Measurements from ENCODE around the gene ECSIT.
"Not testable (repeated sequence)": the region's sequence is repeated elsewhere in the genome, so short reads cannot be mapped to it uniquely, and the experiment has no call there.

ECSIT gene

DNA sequence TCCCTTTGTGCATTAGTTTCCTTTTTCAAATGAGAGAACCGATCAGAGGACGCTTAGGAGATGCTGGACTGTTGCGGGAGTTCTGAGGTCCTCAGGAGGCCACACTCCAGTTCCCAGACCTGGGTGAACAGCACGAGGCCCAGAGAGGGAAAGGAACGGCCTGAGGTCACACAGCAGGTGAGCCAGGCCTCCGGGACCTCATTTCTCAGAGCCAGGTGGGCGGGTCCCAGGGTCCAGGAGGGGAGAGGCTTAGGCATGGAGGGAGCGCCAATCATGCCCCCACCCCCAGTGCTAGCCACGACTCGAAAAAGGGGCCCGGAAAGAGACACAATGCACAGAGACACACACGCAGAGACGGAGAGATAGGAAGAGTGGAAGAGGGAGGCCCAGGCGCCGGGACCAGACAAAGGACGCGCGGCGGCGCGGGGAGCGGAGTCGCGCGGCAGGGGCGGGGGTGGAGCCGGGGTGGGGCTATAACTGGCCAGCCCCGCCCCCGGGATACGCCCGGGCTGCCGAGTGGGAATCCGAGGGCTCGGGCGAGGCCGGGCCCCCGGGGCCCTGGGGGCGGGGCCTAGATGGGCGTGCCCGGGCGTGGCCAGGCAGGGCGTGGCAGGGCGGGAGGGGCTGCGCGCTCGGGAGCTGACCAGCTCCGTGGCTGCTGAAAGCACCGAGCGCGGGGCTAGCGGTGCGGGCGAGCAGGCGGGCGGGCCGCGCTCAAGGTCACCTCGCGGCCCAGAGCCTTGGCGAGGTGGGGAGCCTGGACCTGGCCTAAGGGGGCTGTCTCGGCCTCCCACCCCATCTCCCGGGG is 49.6 kb downstream of the ECSIT start:
- in situ Hi-C loops (cut with HindIII; ENCODE audit: low pct_ligation_motif_present, low sequenced_read_pairs) = no loop called here
- TF ChIP-seq, protein P1, sequence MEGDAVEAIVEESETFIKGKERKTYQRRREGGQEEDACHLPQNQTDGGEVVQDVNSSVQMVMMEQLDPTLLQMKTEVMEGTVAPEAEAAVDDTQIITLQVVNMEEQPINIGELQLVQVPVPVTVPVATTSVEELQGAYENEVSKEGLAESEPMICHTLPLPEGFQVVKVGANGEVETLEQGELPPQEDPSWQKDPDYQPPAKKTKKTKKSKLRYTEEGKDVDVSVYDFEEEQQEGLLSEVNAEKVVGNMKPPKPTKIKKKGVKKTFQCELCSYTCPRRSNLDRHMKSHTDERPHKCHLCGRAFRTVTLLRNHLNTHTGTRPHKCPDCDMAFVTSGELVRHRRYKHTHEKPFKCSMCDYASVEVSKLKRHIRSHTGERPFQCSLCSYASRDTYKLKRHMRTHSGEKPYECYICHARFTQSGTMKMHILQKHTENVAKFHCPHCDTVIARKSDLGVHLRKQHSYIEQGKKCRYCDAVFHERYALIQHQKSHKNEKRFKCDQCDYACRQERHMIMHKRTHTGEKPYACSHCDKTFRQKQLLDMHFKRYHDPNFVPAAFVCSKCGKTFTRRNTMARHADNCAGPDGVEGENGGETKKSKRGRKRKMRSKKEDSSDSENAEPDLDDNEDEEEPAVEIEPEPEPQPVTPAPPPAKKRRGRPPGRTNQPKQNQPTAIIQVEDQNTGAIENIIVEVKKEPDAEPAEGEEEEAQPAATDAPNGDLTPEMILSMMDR (IDR thresholded peaks at IDR 0.05; ENCODE audit: low read depth, low read length, missing control alignments) = no peak
- no peaks in the 10 kb centered on the region for H3K36me3 ChIP-seq (replicated peaks)
- no peak overlapping the region for H3K4me3 ChIP-seq (ENCODE audit: low read depth, low read length)
- H3K27ac ChIP-seq = no peak overlapping the region
- no peak for DNase-seq
- peaks cover 28% of the 10 kb centered on the region for H3K27me3 ChIP-seq (replicated peaks)

DNA sequence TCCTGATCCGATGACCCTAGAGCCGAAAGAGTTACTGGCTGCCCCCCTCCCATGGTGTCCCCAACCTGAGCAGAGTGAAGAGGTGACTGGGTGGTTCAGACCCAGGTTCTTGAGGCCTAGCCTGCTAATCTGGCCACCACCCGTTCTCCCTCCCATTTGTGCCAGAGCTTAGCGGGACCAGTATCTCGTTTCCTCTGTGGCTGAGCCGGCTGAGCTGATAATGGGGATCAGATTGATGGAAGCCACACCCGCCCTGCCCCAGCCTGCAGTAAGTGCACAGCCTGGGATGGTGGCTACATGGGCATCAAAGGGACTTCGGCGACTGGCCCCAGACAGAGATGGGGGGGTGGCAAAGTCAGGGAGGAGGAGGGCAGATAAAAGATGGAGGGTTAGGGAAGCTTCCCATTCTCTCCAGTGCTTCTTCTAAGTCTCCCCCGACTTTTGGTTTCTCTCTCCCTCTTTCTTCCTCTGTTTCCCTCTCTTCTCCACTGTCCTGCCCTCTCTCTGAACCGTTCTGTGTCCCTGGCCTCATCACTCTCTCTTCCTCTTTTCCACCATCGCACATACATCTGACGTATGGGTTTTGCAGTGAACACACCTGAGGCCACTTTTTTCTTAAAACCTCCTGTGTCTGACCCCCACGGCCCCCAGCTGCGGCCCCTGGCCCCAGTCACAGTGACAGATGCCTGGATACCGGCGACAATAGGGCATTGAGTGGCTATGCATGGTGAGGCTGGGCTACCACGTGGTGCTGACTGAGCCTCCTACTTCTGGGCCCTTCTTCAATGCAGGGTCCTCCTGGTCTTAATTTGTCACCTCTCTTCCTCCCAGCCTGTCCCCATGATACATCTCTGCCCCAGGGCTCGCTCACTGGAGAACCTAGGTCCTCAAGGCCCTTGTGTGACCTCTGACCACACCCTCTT is 50.5 kb downstream of the ECSIT start:
- Histone ChIP-seq H3K4me3 (ENCODE audit: low read depth, low read length) (no peak overlapping the region), H3K27me3 (replicated peaks) (peaks cover 28% of the 10 kb centered on the region), H3K36me3 (replicated peaks) (no peaks in the 10 kb centered on the region), H3K27ac (no peak overlapping the region)
- no peak for DNase-seq
- TF ChIP-seq, protein P1 (IDR thresholded peaks at IDR 0.05; ENCODE audit: low read depth, low read length, missing control alignments) = no peak
- in situ Hi-C loops (cut with HindIII; ENCODE audit: low pct_ligation_motif_present, low sequenced_read_pairs) = no loop called here

DNA sequence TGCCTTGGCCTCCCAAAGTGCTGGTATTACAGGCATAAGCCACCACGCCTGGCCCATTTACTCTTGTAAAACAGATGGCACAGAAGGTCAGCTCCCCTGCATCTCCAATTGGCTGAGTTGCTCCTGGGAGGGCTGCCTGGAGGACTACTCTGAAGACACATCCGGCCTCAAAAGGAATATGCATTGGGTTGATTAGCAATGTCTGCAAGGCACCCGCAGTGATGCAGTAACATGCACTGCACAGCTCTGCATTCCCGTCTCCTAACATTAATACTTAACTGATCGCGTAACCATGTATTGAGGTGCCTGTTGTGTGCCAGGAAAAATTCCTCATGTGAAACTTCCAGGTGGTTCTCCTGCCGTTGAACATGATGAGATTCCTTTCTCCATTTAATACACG is 53.1 kb downstream of the ECSIT start:
- in situ Hi-C loops (cut with HindIII; ENCODE audit: low pct_ligation_motif_present, low sequenced_read_pairs) = no loop called here
- H3K36me3 ChIP-seq (replicated peaks) = no peaks in the 10 kb centered on the region
- no peak overlapping the region for H3K27ac ChIP-seq

DNA sequence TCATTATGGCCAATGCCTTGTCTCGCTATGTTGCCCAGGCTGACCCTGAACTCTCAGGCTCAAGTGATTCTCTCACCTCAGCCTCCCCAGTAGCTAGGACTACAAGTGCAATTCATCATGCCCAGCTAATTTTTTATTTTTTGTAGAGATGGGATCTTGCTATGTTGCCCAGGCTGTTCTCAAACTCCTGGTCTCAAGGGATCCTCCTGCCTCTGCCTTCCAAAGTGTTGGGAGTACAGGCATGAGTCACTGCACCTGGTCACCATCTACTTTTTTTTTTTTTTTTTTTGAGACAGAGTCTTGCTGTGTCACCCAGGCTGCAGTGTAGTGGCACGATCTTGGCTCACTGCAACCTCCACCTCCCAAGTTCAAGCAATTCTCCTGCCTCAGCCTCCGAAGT is 53.6 kb downstream of the ECSIT start:
- peaks cover 14% of the 10 kb centered on the region for H3K27me3 ChIP-seq (replicated peaks)
- in situ Hi-C loops (cut with HindIII; ENCODE audit: low pct_ligation_motif_present, low sequenced_read_pairs); DNase-seq: not testable (repeated sequence)

More for the DNA sequence above, 53.1 kb downstream of the ECSIT start:
- TF ChIP-seq, protein P1 (IDR thresholded peaks at IDR 0.05; ENCODE audit: low read depth, low read length, missing control alignments) = no peak
- no peak for DNase-seq
- Histone ChIP-seq H3K27me3 (replicated peaks) (peaks cover 18% of the 10 kb centered on the region), H3K4me3 (ENCODE audit: low read depth, low read length) (no peak overlapping the region)

DNA sequence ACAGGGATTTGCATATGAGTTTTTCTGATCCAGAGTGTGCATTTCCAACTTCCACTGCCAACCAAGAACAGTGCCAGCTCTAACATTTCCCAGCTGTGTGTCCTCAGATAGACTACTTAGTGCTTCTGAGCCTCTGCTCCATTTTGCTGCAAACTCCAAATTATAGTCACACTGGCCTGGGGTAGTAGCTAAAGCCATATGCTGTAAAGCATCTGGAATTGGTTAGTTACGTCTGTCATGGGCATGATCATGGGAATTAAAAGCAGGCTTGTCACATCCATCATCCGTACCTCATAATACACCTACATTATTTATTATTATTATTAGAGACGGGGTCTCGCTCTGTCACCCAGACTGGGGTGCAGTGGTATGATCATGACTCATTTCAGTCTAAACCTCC is 55.2 kb downstream of the ECSIT start:
- no peak for DNase-seq
- H3K36me3 ChIP-seq (replicated peaks) = no peaks in the 10 kb centered on the region
- in situ Hi-C loops (cut with HindIII; ENCODE audit: low pct_ligation_motif_present, low sequenced_read_pairs) = no loop called here
- TF ChIP-seq, protein P1 (IDR thresholded peaks at IDR 0.05; ENCODE audit: low read depth, low read length, missing control alignments) = no peak
- H3K27me3 ChIP-seq (replicated peaks) = no peaks in the 10 kb centered on the region
- no peak overlapping the region for H3K4me3 ChIP-seq (ENCODE audit: low read depth, low read length)
- no peak overlapping the region for H3K27ac ChIP-seq

More for the DNA sequence above, 53.6 kb downstream of the ECSIT start:
- H3K27ac ChIP-seq; H3K4me3 ChIP-seq (ENCODE audit: low read depth, low read length); H3K36me3 ChIP-seq (replicated peaks): not testable (repeated sequence)

DNA sequence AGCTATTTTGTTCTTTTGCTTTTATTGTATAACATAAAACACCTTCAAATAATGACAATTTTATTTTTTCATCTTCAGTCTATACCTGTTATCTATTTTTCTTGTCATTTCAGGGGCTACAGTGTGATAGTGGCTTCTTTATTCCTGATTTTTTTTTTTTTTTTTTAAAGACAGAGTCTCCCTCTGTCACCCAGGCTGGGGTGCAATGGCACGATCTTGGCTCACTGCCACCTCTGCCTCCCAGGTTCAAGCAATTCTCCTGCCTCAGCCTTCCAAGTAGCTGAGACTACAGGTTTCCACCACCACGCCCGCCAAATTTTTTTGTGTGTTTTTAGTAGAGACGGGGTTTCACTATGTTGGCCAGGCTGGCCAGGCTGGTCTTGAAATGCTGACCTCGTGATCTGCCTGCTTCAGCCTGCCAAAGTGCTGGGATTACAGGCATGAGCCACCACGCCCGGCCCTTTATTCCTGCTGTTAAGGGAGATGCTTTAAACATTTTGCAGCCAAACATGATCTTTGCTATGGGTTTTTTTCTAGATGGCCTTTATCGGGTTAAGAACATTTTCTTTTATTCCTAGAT is 60.6 kb downstream of the ECSIT start:
- H3K4me3 ChIP-seq (ENCODE audit: low read depth, low read length); H3K27ac ChIP-seq; DNase-seq; H3K27me3 ChIP-seq (replicated peaks); in situ Hi-C loops (cut with HindIII; ENCODE audit: low pct_ligation_motif_present, low sequenced_read_pairs); H3K36me3 ChIP-seq (replicated peaks): not testable (repeated sequence)

Measured in brain microvascular endothelial cell (primary cell).